Naive thymus-derived CD4-positive, alpha-beta T cell (primary cell): ENCODE data around the gene KCNH1. TPM values are rescaled to one million over a fixed set of nuclear protein-coding genes. Genes with fewer than 3 reads are reported as not detected.

Source experiments
- ATAC-seq: fragments of 150-1000 bp; cut with Tn5 transposase; 2 replicates; pipeline ENCODE4 v1.10.0; 2021; ENCODE audit warnings: mild to moderate bottlenecking, moderate library complexity
- CTCF ChIA-PET: fragments of 350-600 bp; sonication (Branson Sonifier 250); formaldehyde crosslinking; loops from one replicate; lab custom pipeline; 2021; ENCODE audit warnings: antibody characterized with exemption; lab: Charles Lee
- POLR2A ChIA-PET: fragments of 350-600 bp; sonication (Branson Sonifier 250); formaldehyde crosslinking; loops from one replicate; lab custom pipeline; 2021; ENCODE audit warnings: antibody characterized with exemption, inconsistent platforms; lab: Charles Lee
- DNase-seq, 9 donors: peaks; one replicate each; pipeline versions ENCODE4 v3.0.0 to v3.0.0-alpha.2; 2020 to 2022; ENCODE audit warnings: mixed read lengths in 1 of 9
- H3K27ac ChIP-seq: one replicate; pipeline ENCODE4 v1.7.0; 2013; ENCODE audit warnings: mild to moderate bottlenecking, low read depth, low read length, moderate library complexity
- H3K27me3 ChIP-seq, 2 donors: one replicate each; pipeline ENCODE4 v1.7.0; 2013; ENCODE audit warnings: low read length in 2 of 2, mild to moderate bottlenecking in 2 of 2, moderate library complexity in 2 of 2; ENCODE audit not compliant: control insufficient read depth in 2 of 2, insufficient read depth in 2 of 2
- H3K36me3 ChIP-seq, 3 experiments: 1 replicate in 2 of 3; 2 replicates in 1 of 3; pipeline ENCODE4 v1.7.0; 2013; ENCODE audit warnings: low read length in 3 of 3, mild to moderate bottlenecking in 3 of 3, moderate library complexity in 1 of 3; ENCODE audit not compliant: insufficient read depth in 3 of 3, control insufficient read depth in 2 of 3
- H3K4me1 ChIP-seq, 2 donors: one replicate each; pipeline ENCODE4 v1.7.0; 2013; ENCODE audit warnings: low read length in 2 of 2, mild to moderate bottlenecking in 2 of 2, moderate library complexity in 1 of 2; ENCODE audit not compliant: control insufficient read depth in 2 of 2, insufficient read depth in 2 of 2
- H3K4me3 ChIP-seq: 2 replicates; pipeline ENCODE4 v1.7.0; 2013; ENCODE audit warnings: mild to moderate bottlenecking, low read length
- H3K9me3 ChIP-seq, 3 experiments: 1 replicate in 2 of 3; 2 replicates in 1 of 3; pipeline ENCODE4 v1.7.0; 2013; ENCODE audit warnings: low read length in 3 of 3; ENCODE audit not compliant: control insufficient read depth in 2 of 3
- H3K27ac Mint-ChIP-seq, 9 donors: one replicate each; pipeline ENCODE4 v1.8.0; 2020 to 2022; ENCODE audit warnings: mixed read lengths in 9 of 9, mild to moderate bottlenecking in 8 of 9, moderate library complexity in 5 of 9, inconsistent platforms in 2 of 9
- H3K27me3 Mint-ChIP-seq, 5 donors: one replicate each; pipeline ENCODE4 v1.8.0; 2021 to 2022; ENCODE audit warnings: mixed read lengths in 5 of 5, mild to moderate bottlenecking in 1 of 5
- H3K36me3 Mint-ChIP-seq, 5 donors: one replicate each; pipeline ENCODE4 v1.8.0; 2020 to 2022; ENCODE audit warnings: mixed read lengths in 5 of 5, mild to moderate bottlenecking in 3 of 5, inconsistent platforms in 1 of 5
- H3K4me1 Mint-ChIP-seq, 7 donors: one replicate each; pipeline ENCODE4 v1.8.0; 2020 to 2022; ENCODE audit warnings: mixed read lengths in 7 of 7, mild to moderate bottlenecking in 3 of 7, inconsistent platforms in 1 of 7
- H3K4me3 Mint-ChIP-seq, 10 donors: one replicate each; pipeline ENCODE4 v1.8.0; 2020 to 2022; ENCODE audit warnings: mild to moderate bottlenecking in 10 of 10, mixed read lengths in 10 of 10, moderate library complexity in 6 of 10, inconsistent platforms in 2 of 10
- H3K9me3 Mint-ChIP-seq, 11 donors: one replicate each; pipeline ENCODE4 v1.8.0; 2020 to 2022; ENCODE audit warnings: mixed read lengths in 11 of 11, mild to moderate bottlenecking in 4 of 11, inconsistent platforms in 1 of 11, moderate library complexity in 1 of 11
- intact Hi-C, 2 donors: fragments of 100-400 bp; cut with micrococcal nuclease; formaldehyde crosslinking; loops; one replicate each; pipeline ENCODE4 v1.15.1; 2023
- polyA plus RNA-seq, 2 donors: library from polyadenylated mRNA; unstranded; fragments of 300-500 nt; fragmentation: Illumina TruSeq; gene quantifications; one replicate each; pipeline ENCODE4 v1.2.3, GENCODE V29; 2021
- total RNA-seq, 6 experiments: library from RNA in 5 of 6; stranded (reverse) in 5 of 6; gene quantifications; 1 replicate in 5 of 6; 2 replicates in 1 of 6; pipeline ENCODE4 v1.2.3 and lab custom pipeline; 2021 to 2026

Gene KCNH1
- total and polyA plus RNA-seq, 7 experiments from 2014 or later: not detected

DNA sequence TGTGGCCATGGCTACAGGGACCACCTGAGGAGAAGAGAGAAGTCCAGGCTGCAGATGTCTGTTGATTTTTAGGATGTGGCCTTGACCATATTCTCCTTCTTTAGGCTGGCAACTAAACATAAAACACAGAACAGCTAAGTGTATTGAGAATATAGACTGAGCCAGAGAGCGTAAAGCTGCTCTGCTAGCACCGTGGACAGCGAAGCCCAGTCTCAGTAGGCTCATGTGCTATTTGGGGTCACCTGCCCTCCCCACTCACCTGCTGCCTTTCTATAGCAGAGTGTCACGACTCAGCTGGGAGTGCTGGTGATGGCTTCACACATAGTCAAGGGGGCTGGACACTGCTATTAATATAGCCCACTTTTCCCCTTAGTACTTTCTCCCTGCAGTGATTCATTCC is 278.5 kb downstream of the KCNH1 start:
- no peak for DNase-seq
- intact Hi-C loops: no loop called here

DNA sequence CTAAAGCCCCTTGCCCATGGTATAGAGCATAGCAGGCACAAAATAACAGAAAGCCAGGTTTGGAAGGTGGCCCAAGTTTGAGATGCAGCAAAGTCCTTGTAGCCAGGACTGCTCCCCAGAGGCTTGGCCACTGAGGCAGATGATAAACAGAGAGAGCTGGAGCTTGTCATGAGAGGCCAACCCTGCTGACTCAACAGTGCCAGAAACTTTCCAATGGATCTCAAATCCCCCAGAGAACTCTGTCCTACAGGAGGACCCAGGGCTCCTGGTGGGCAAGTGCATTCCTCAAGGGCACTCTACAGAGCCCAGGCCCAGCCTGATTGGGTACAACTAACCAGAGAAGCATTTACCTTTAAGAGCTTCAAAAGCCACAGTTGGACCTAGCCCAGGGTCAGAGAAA is 280.7 kb downstream of the KCNH1 start:
- no peaks in the 10 kb centered on the region for H3K9me3 ChIP-seq
- Mint-ChIP-seq H3K9me3 (peaks cover 0 to 2% (median 0%) of the 10 kb centered on the region in 11 donors), H3K27ac (no peak overlapping the region), H3K4me3 (no peak overlapping the region), H3K36me3 (no peaks in the 10 kb centered on the region), H3K4me1 (no peaks in the 10 kb centered on the region), H3K27me3 (peaks cover 0 to 22% (median 4%) of the 10 kb centered on the region in 5 donors)
- DNase-seq: no peak
- H3K4me3 ChIP-seq: no peak overlapping the region
- intact Hi-C loops: no loop called here
- CTCF ChIA-PET: no interaction called here
- no peaks in the 10 kb centered on the region for H3K4me1 ChIP-seq
- H3K27ac ChIP-seq: no peak overlapping the region
- no peaks in the 10 kb centered on the region for H3K36me3 ChIP-seq
- POLR2A ChIA-PET: interaction anchor here (0.6 kb wide), 1 partner anchor 23 kb away, joined by 3 read pairs; no protein-coding TSS in a partner anchor
- ATAC-seq: no peak
- H3K27me3 ChIP-seq: no peaks in the 10 kb centered on the region

More for the DNA sequence above, 278.5 kb downstream of the KCNH1 start:
- Mint-ChIP-seq H3K36me3 (no peaks in the 10 kb centered on the region), H3K27me3 (peaks cover 0 to 29% (median 4%) of the 10 kb centered on the region in 5 donors), H3K9me3 (no peaks in the 10 kb centered on the region), H3K4me1 (no peaks in the 10 kb centered on the region), H3K4me3 (no peak overlapping the region), H3K27ac (no peak overlapping the region)
- Histone ChIP-seq H3K36me3 (no peaks in the 10 kb centered on the region), H3K27me3 (no peaks in the 10 kb centered on the region), H3K9me3 (no peaks in the 10 kb centered on the region), H3K4me1 (no peaks in the 10 kb centered on the region), H3K27ac (no peak overlapping the region), H3K4me3 (no peak overlapping the region)
- ChIA-PET POLR2A (no interaction called here), CTCF (no interaction called here)
- ATAC-seq: no peak

DNA sequence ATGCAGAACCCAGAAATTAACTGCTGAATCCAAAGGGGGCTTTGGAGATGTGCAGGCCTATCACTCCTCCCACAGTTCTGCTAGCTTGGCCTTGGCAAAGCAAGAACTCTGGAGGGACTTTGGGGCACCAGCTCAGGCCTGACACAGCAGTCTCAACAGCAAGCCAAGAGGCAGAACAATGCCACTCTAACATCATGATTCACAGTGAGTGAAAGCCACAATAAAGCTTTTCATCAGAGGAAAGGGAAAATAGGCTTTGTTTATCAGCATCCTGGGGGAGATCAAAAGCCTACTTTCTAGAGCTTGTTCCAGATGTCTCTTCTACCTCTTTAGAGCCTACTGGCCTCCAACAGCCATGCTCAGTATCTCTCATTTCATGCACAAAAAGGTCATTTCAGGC is 283.4 kb downstream of the KCNH1 start:
- DNase-seq (no peak), ATAC-seq (no peak)
- H3K4me1 Mint-ChIP-seq: no peaks in the 10 kb centered on the region
- no peak overlapping the region for H3K27ac ChIP-seq
- H3K9me3 ChIP-seq: no peaks in the 10 kb centered on the region
- intact Hi-C loops: no loop called here
- no peaks in the 10 kb centered on the region for H3K36me3 Mint-ChIP-seq
- H3K27me3 Mint-ChIP-seq: peaks cover 0 to 11% (median 0%) of the 10 kb centered on the region in 5 donors
- H3K4me3 ChIP-seq: no peak overlapping the region
- ChIA-PET POLR2A (no interaction called here), CTCF (no interaction called here)
- H3K27ac Mint-ChIP-seq: no peak overlapping the region
- H3K36me3 ChIP-seq: no peaks in the 10 kb centered on the region
- H3K4me3 Mint-ChIP-seq: no peak overlapping the region
- H3K4me1 ChIP-seq: no peaks in the 10 kb centered on the region
- H3K9me3 Mint-ChIP-seq: peaks cover 0 to 4% (median 0%) of the 10 kb centered on the region in 11 donors
- no peaks in the 10 kb centered on the region for H3K27me3 ChIP-seq

DNA sequence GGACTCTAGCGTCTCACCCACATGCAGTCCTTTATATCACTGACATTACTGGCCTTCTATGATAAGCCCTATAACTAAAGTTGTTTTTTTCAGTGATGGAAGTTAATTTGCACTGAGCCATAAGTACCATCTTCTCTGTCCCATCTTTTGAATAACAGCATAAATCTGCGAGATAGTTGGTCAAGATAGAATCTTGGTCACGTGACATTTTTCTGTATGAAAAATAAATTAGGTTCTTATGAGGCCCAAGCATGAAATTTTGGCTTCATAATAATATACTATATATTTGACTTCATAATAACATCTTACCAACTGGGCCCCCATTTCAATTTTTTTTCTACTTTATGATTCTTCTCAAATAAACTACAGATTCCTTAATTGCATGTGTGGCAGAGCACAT is 285.5 kb downstream of the KCNH1 start:
- no peak overlapping the region for H3K27ac ChIP-seq
- H3K36me3 ChIP-seq: no peaks in the 10 kb centered on the region
- H3K4me3 Mint-ChIP-seq: no peak overlapping the region
- H3K27me3 Mint-ChIP-seq: peaks cover 0 to 11% (median 1%) of the 10 kb centered on the region in 5 donors
- no peak overlapping the region for H3K27ac Mint-ChIP-seq
- intact Hi-C loops: no loop called here
- H3K27me3 ChIP-seq: no peaks in the 10 kb centered on the region
- no peaks in the 10 kb centered on the region for H3K4me1 ChIP-seq
- no peak overlapping the region for H3K4me3 ChIP-seq
- H3K9me3 Mint-ChIP-seq: peaks cover 0 to 7% (median 3%) of the 10 kb centered on the region in 11 donors
- H3K36me3 Mint-ChIP-seq: no peaks in the 10 kb centered on the region
- ATAC-seq (no peak), DNase-seq (no peak)
- no peaks in the 10 kb centered on the region for H3K4me1 Mint-ChIP-seq
- POLR2A ChIA-PET: no interaction called here
- CTCF ChIA-PET: no interaction called here
- H3K9me3 ChIP-seq: no peaks in the 10 kb centered on the region

DNA sequence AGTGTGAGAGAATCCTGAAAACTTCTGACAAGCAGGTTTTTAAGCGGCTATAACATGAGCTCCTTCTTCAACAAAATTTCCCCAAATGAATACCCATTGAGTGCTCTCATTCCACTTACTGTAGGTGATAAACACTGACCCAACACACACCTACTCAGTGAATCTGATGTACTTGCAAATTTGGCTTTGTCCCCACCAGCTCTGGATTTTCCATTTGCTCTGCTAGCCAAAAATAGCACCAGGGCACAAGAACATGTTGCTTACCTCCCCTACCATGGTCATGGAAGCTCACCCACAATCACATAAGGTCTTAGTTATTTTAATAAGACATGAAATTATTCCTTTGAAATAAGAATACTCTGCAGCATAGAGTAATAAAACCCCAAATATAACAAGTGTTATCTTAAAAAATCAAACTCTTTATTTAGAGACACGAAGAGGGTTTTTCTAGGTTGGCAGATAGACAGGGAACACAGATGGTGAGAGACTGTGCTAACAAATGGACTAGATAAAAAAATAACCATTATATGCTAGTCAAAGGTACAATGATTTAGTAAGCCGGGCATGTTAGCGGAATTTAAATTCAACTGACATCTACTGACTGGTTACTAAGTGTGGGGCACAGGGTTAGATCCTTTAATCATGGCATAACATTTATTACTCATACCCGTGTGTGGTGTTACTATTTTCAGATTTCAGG is 291.9 kb downstream of the KCNH1 start:
- POLR2A ChIA-PET: no interaction called here
- CTCF ChIA-PET: no interaction called here
- H3K4me1 ChIP-seq: no peaks in the 10 kb centered on the region
- Mint-ChIP-seq H3K4me1 (no peaks in the 10 kb centered on the region), H3K4me3 (no peak overlapping the region), H3K27me3 (peaks cover 2 to 31% (median 16%) of the 10 kb centered on the region in 5 donors), H3K27ac (no peak overlapping the region), H3K9me3 (peaks cover 0 to 12% (median 4%) of the 10 kb centered on the region in 11 donors), H3K36me3 (no peaks in the 10 kb centered on the region)
- H3K9me3 ChIP-seq: no peaks in the 10 kb centered on the region
- H3K36me3 ChIP-seq: no peaks in the 10 kb centered on the region
- DNase-seq (no peak), ATAC-seq (no peak)
- no peaks in the 10 kb centered on the region for H3K27me3 ChIP-seq
- H3K4me3 ChIP-seq: no peak overlapping the region
- no peak overlapping the region for H3K27ac ChIP-seq
- intact Hi-C loops: no loop called here

DNA sequence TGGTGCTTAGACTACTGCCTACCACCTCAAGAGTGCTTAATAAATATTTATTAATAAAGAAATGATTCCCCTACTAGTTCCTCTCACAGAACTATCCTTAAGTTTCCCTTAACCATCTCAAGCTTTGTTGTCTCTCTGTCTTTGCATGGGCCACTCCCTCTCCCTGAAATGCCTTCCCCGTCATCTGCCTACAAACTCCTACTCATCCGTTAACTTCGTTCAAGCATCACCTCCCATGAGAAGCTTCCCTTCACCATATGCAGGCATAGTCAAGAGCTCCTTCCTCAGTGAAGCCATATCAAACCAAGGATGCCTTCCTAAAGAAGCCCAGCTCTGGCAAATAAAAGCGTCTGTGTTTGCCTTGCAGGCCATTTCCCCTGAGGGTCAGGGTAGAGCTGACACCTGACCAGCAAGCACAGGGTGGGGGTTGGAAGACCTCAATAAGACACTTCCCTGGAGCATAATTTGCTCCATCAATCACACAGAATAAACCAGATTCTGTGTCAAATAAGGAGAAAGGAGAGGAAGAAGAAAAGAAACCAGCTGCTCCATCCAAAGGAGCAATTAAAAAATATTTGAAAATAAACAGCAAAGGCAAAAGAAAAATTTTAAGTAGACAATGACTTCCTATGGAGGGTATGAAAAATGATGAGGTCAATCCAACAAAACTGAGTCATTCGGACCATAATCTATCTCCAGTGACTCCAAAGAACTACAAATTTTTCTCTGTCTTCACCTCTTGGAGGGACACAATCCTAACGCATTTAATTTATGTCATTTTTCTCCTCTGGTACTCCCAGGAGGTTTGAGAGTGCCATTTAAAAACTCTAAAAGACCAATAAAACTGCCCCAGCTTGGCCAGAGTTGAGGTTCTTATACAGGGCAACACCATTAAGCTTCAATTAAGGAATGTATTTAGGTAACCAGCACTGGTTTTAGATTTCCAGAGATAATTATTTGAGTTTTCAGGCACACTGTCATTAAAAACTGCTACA is 303.6 kb downstream of the KCNH1 start:
- ATAC-seq (no peak), DNase-seq (no peak)
- Histone ChIP-seq H3K4me3 (no peak overlapping the region), H3K27ac (no peak overlapping the region), H3K36me3 (no peaks in the 10 kb centered on the region), H3K27me3 (no peaks in the 10 kb centered on the region), H3K9me3 (no peaks in the 10 kb centered on the region), H3K4me1 (no peaks in the 10 kb centered on the region)
- intact Hi-C loops: no loop called here
- Mint-ChIP-seq H3K4me1 (no peaks in the 10 kb centered on the region), H3K36me3 (no peaks in the 10 kb centered on the region), H3K27me3 (peaks cover 0 to 28% (median 12%) of the 10 kb centered on the region in 5 donors), H3K4me3 (no peak overlapping the region), H3K27ac (no peak overlapping the region), H3K9me3 (peaks cover 0 to 2% (median 0%) of the 10 kb centered on the region in 11 donors)
- CTCF ChIA-PET: no interaction called here
- POLR2A ChIA-PET: no interaction called here
